ENCODE data around the gene ASGR2.

GRCh38 chr17:7058831-7059447 lies 55.7 kb downstream of the ASGR2 start:
- no peak for TF ChIP-seq CTCF (IDR thresholded peaks at IDR 0.05; ENCODE audit: poor library complexity, severe bottlenecking)
- TF ChIP-seq TAF1 (IDR thresholded peaks at IDR 0.05; ENCODE audit: low read depth), result no peak
- no peak for TF ChIP-seq SMC3 (conservative IDR thresholded peaks at IDR 0.05; ENCODE audit: poor library complexity)
